Chondrocyte (in vitro differentiated cells): ENCODE results near the gene TTC32. TPM values are rescaled to one million over a fixed set of nuclear protein-coding genes. Genes with fewer than 3 reads are reported as not detected.

ENCODE experiments used
- DNase-seq: peaks from one replicate; pipeline ENCODE4 v3.0.0; 2021; ENCODE audit warnings: mixed read lengths, low spot score
- H3K27ac Mint-ChIP-seq: one replicate; pipeline ENCODE4 v1.8.0; 2021; ENCODE audit warnings: mild to moderate bottlenecking, moderate library complexity, mixed read lengths; ENCODE audit not compliant: unreplicated experiment
- H3K27me3 Mint-ChIP-seq: 2 replicates; pipeline ENCODE4 v1.8.0; 2021; ENCODE audit warnings: low read depth, mixed read lengths
- H3K36me3 Mint-ChIP-seq: 2 replicates; pipeline ENCODE4 v1.8.0; 2021; ENCODE audit warnings: low read depth, mixed read lengths
- H3K4me1 Mint-ChIP-seq: 2 replicates; pipeline ENCODE4 v1.8.0; 2021; ENCODE audit warnings: low read depth, mild to moderate bottlenecking, mixed read lengths
- H3K4me3 Mint-ChIP-seq: one replicate; pipeline ENCODE4 v1.8.0; 2021; ENCODE audit warnings: mild to moderate bottlenecking, moderate library complexity, mixed read lengths; ENCODE audit not compliant: unreplicated experiment
- H3K9me3 Mint-ChIP-seq: 2 replicates; pipeline ENCODE4 v1.8.0; 2021; ENCODE audit warnings: low read depth, mixed read lengths
- total RNA-seq: library from RNA; stranded (reverse); gene quantifications from 3 replicates; pipeline ENCODE4 v1.2.1, GENCODE V29; 2021
- TF ChIP-seq, protein P1 (sequence below): fragments of 200-600 bp; sonication (generic); IDR thresholded peaks from 2 replicates; pipeline ENCODE4 v1.5.0; 2021; ENCODE audit warnings: antibody characterized with exemption, mild to moderate bottlenecking, moderate library complexity

TTC32 gene
- total RNA-seq, 1 donor from 2014 or later = 6.7 TPM

DNA sequence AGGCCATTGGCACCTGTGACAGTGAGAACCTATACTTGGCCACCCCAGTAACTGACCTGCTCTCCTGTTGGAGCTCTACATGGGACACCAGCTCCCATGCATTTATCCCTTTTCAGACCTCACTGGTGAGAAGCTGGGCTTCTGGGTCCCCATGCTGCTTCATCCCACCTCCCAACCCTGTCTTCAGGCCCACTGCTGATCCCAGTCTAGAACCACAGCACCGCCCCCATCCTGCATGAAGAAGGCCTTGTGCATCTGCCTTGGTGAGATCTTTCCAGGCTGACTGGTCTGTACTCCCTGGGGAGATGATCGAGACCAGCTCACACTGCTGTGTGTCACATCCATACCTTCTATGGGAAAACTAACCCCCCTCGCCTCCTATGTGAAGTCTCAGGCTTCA lies 22.7 kb downstream of the TTC32 start:
- Mint-ChIP-seq H3K36me3 (peaks cover 2% of the 10 kb centered on the region), H3K4me1 (peaks cover 3% of the 10 kb centered on the region), H3K27ac (no peak overlapping the region), H3K27me3 (no peaks in the 10 kb centered on the region), H3K4me3 (no peak overlapping the region), H3K9me3 (no peaks in the 10 kb centered on the region)
- DNase-seq = no peak
- TF ChIP-seq, protein P1, sequence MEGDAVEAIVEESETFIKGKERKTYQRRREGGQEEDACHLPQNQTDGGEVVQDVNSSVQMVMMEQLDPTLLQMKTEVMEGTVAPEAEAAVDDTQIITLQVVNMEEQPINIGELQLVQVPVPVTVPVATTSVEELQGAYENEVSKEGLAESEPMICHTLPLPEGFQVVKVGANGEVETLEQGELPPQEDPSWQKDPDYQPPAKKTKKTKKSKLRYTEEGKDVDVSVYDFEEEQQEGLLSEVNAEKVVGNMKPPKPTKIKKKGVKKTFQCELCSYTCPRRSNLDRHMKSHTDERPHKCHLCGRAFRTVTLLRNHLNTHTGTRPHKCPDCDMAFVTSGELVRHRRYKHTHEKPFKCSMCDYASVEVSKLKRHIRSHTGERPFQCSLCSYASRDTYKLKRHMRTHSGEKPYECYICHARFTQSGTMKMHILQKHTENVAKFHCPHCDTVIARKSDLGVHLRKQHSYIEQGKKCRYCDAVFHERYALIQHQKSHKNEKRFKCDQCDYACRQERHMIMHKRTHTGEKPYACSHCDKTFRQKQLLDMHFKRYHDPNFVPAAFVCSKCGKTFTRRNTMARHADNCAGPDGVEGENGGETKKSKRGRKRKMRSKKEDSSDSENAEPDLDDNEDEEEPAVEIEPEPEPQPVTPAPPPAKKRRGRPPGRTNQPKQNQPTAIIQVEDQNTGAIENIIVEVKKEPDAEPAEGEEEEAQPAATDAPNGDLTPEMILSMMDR = no peak

DNA sequence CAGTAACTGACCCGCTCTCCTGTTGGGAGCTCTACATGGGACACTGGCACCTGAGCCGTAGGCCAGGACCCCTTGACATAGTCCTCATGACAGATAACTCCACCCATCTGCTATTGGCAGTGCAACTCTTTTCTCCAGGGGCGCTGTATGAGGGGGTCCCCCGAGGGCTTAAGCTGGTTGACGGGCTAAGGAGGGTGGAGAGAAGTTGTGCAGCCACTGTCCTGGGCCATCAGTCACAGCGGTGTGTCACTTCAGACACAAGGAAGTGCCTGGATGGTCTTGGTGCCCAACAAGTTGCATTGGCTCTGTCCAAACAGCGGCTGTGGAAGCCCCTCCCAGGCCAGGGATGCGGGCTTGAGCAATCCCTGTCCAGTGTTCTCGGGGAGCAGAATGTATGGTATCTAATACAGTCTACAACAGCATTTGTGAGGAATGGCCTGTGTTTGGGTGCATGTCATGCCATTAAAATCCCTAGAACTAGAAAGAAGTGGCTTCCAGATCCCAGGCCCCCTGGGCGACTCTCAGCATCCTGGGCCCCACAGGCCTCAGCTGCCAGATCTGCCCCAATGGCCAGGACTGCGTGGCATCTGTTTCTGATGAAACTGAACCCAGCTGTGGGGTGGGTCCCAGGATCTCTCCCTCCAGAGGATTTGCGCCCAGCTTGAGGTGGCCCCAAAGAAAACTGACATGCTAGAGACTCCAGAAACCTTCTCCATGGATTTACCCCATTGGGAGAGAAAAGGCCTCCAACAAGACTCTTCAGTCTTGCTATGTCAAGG lies 23.3 kb downstream of the TTC32 start:
- Mint-ChIP-seq H3K27me3 (no peaks in the 10 kb centered on the region), H3K9me3 (no peaks in the 10 kb centered on the region)
- no peak for DNase-seq

DNA sequence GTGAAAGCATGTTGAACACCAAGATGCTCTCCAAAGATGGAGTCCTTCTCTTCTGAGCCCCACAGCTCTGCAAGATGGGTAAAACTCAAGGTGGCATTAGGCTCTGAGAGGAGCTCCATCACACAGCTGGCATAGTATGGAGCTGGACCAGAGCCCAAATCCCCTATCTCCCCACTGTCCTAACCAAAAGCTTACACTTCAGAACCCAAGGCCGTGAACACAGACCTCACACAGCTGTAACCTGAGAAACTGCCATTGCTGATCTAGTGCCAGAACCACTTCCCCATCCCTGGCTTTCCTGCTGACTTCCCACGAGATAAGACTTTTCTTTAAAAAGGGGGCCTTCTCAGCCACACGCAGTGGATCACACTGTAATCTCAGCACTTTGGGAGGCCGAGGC lies 25.0 kb downstream of the TTC32 start:
- Mint-ChIP-seq H3K9me3 (no peaks in the 10 kb centered on the region), H3K4me3 (no peak overlapping the region), H3K36me3 (no peaks in the 10 kb centered on the region), H3K4me1 (peaks cover 3% of the 10 kb centered on the region), H3K27me3 (no peaks in the 10 kb centered on the region), H3K27ac (no peak overlapping the region)
- DNase-seq = no peak
- TF ChIP-seq, protein P1 = no peak

More for the DNA sequence above, 23.3 kb downstream of the TTC32 start:
- Mint-ChIP-seq H3K27ac (no peak overlapping the region), H3K4me1 (peaks cover 3% of the 10 kb centered on the region), H3K36me3 (no peaks in the 10 kb centered on the region), H3K4me3 (no peak overlapping the region)
- TF ChIP-seq, protein P1 = no peak

DNA sequence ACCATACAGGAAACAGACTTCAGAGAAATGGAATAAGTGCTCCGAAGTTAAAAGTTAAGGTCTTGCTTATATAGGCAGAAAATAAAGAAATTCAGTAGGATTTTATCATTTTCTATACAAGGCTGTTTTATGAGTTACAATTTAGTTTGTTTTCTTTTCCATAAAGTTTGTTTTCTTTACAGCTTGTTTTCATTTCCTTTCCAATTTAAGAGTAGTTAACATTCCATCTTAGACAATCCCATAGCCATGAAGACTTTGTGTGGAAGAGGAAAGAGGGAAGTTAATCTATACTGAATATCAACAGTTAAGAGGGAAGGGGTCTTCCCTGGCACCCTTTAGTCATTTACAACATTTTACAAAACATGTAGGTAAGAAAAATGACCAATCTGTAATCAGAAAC lies 26.5 kb downstream of the TTC32 start:
- H3K36me3 Mint-ChIP-seq = no peaks in the 10 kb centered on the region
- no peaks in the 10 kb centered on the region for H3K9me3 Mint-ChIP-seq
- no peak overlapping the region for H3K4me3 Mint-ChIP-seq
- TF ChIP-seq, protein P1 = no peak
- no peaks in the 10 kb centered on the region for H3K27me3 Mint-ChIP-seq
- DNase-seq = no peak
- H3K27ac Mint-ChIP-seq = no peak overlapping the region
- H3K4me1 Mint-ChIP-seq = peaks cover 3% of the 10 kb centered on the region

DNA sequence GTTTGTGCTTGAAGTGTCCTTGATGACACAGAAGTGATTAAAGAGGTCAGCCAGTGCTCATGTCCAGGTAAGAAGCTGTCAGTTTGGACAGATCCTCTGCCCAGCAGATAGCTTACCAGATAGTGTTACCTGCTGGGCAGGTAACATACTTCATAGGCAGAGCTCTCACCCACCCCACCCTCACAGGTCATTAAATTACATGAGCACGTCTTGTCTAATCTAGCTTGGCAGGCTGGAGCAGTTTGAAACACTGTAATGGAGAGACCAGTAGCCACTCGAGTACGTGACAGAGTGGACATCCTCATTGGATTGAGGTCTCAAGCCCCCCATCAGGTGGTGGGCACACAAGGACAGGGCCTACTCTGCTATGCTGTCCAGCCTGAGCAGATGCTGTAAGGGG lies 27.1 kb downstream of the TTC32 start:
- TF ChIP-seq, protein P1 = no peak
- no peaks in the 10 kb centered on the region for H3K9me3 Mint-ChIP-seq

More for the DNA sequence above, 27.1 kb downstream of the TTC32 start:
- Mint-ChIP-seq H3K4me3 (no peak overlapping the region), H3K4me1 (peaks cover 3% of the 10 kb centered on the region), H3K27me3 (no peaks in the 10 kb centered on the region), H3K27ac (no peak overlapping the region), H3K36me3 (no peaks in the 10 kb centered on the region)
- DNase-seq = no peak
